Tibial artery (tissue), 4 donors: ENCODE measurements around the gene MDM2.
"Not testable (repeated sequence)": the region's sequence is repeated elsewhere in the genome, so short reads cannot be mapped to it uniquely, and the experiment has no call there.

Experiments
- DNase-seq, 2 donors: peaks; one replicate each; pipeline ENCODE4 v3.0.0-alpha.2; 2019
- H3K27ac ChIP-seq, 2 donors: fragments of 200-600 bp; sonication (generic) in 1 of 2; 1 replicate in 1 of 2; 2 replicates in 1 of 2; pipeline ENCODE4 v1.5.1; 2018 to 2019; ENCODE audit warnings: mild to moderate bottlenecking in 1 of 2
- H3K27me3 ChIP-seq, 2 donors: fragments of 200-600 bp; sonication (generic) in 1 of 2; one replicate each; pipeline versions ENCODE4 v1.5.1 to v1.6.0; 2016 to 2019
- H3K36me3 ChIP-seq, 3 donors: fragments of 200-600 bp; sonication (generic) in 2 of 3; one replicate each; pipeline ENCODE4 v1.5.1; 2016 to 2019; ENCODE audit warnings: mild to moderate bottlenecking in 2 of 3
- H3K4me1 ChIP-seq, 4 donors: fragments of 200-600 bp; sonication (generic) in 2 of 4; 1 replicate in 3 of 4; 2 replicates in 1 of 4; pipeline ENCODE4 v1.5.1; 2016 to 2019
- H3K4me3 ChIP-seq, 2 donors: fragments of 200-600 bp; sonication (generic) in 1 of 2; 1 replicate in 1 of 2; 2 replicates in 1 of 2; pipeline ENCODE4 v1.5.1; 2018 to 2019; ENCODE audit warnings: mild to moderate bottlenecking in 2 of 2
- H3K9me3 ChIP-seq, 3 donors: fragments of 200-600 bp; sonication (generic) in 1 of 3; one replicate each; pipeline ENCODE4 v1.5.1; 2016 to 2019
- CTCF ChIP-seq, 2 experiments: fragments of 200-600 bp in 1 of 2; fragments of 450-650 bp in 1 of 2; IDR thresholded peaks; one replicate each; pipeline ENCODE4 v1.5.1; 2017 to 2019; ENCODE audit warnings: antibody characterized with exemption in 2 of 2, mild to moderate bottlenecking in 1 of 2, moderate library complexity in 1 of 2
- intact Hi-C: fragments of 100-400 bp; cut with DNase I; formaldehyde crosslinking; loops from one replicate; pipeline ENCODE4 v1.15.0; 2023; ENCODE audit warnings: low total_unique reads

Gene MDM2

GRCh38 chr12:68804657-68805591, 3.1 kb upstream of the MDM2 start:
- H3K27ac ChIP-seq, result no peak overlapping the region
- no peaks in the 10 kb centered on the region for H3K9me3 ChIP-seq
- intact Hi-C loops, result loop anchor here (5.0 kb wide), 1 partner anchor 58 kb away; the partner anchor contains the start of gene SLC35E3
- no peak for TF ChIP-seq CTCF (IDR thresholded peaks at IDR 0.05)
- peaks cover 3 to 4% (median 4%) of the 10 kb centered on the region in 3 donors for H3K36me3 ChIP-seq
- no peaks in the 10 kb centered on the region for H3K27me3 ChIP-seq
- DNase-seq, result no peak
- H3K4me1 ChIP-seq, result peaks cover 0 to 13% (median 0%) of the 10 kb centered on the region in 4 donors
- no peak overlapping the region for H3K4me3 ChIP-seq

- TF ChIP-seq CTCF (IDR thresholded peaks at IDR 0.05), result no peak
- Histone ChIP-seq H3K9me3 (no peaks in the 10 kb centered on the region), H3K27ac (no peak overlapping the region), H3K36me3 (peaks cover 10 to 11% (median 11%) of the 10 kb centered on the region in 3 donors), H3K27me3 (no peaks in the 10 kb centered on the region), H3K4me1 (peaks cover 0 to 19% (median 4%) of the 10 kb centered on the region in 4 donors), H3K4me3 (no peak overlapping the region)
- DNase-seq, result no peak
- intact Hi-C loops, result loop anchor here (5.0 kb wide), 1 partner anchor 58 kb away; the partner anchor contains the start of gene SLC35E3
Measured at GRCh38 chr12:68805592-68806120, 2.3 kb upstream of the MDM2 start.

DNA sequence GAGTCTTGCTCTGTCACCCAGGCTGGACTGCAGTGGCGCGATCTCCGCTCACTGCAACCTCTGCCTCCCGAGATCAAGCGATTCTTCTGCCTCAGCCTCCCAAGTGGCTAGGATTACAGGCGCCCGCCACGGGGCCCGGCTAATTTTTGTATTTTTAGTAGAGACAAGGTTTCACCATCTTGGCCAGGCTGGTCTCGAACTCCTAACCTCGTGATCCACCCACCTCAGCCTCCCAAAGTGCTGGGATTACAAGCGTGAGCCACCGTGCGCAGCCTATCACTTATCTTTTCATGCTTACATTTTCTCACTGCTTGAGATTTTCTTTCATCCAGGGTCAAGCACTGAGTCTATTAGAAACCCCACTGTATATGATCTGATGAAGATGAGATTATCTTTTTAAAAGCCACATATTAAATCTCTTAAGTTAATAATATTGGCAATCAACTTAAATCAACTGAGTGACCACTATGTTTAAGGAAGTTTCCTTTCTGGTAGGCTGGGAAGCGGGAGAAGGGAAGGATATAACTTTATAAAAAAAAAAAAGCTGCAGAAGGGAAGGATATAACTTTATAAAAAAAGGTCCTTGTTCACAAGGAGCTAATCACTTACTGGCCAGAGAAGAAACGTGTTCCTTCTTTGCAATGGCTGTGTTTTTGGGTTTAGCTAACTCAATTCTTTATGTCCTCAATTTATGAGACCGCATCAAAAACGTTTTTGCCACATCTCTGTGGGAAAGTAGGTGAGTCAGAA, 1.3 kb upstream of the MDM2 start:
- Histone ChIP-seq H3K9me3 (no peaks in the 10 kb centered on the region), H3K27ac (peak overlapping the region; percentile 95 to 100), H3K4me1 (peaks cover 0 to 29% (median 11%) of the 10 kb centered on the region in 4 donors), H3K27me3 (no peaks in the 10 kb centered on the region), H3K36me3 (peaks cover 14 to 17% (median 17%) of the 10 kb centered on the region in 3 donors), H3K4me3 (peak overlapping the region; percentile 74 to 98)
- DNase-seq, result no peak
- intact Hi-C loops, result loop anchor here (5.0 kb wide), 1 partner anchor 59 kb away; the partner anchor contains the start of gene SLC35E3
- no peak for TF ChIP-seq CTCF (IDR thresholded peaks at IDR 0.05)

DNA sequence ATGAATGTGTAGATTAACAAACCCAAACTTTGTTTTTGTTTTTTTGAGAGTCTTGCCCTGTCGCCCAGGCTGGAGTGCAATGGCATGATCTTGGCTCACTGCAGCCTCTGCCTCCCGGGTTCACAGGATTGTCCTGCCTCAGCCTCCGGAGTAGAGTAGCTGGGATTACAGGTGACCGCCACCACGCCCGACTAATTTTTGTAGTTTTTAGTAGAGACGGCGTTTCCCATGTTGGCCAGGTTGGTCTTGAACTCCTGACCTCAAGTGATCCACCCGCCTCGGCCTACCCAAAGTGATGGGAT, 752 bp upstream of the MDM2 start:
- H3K9me3 ChIP-seq, H3K27me3 ChIP-seq: not testable (repeated sequence)
- peaks cover 14 to 19% (median 17%) of the 10 kb centered on the region in 3 donors for H3K36me3 ChIP-seq
- DNase-seq, result peak in 1 of 2 donors; percentile 79
- peak overlapping the region; percentile 74 to 98 for H3K4me3 ChIP-seq
- peaks cover 0 to 34% (median 13%) of the 10 kb centered on the region in 4 donors for H3K4me1 ChIP-seq
- H3K27ac ChIP-seq, result peak overlapping the region; percentile 95 to 100
- intact Hi-C loops, result loop anchor here (5.0 kb wide), 1 partner anchor 60 kb away; the partner anchor contains the start of gene SLC35E3

DNA sequence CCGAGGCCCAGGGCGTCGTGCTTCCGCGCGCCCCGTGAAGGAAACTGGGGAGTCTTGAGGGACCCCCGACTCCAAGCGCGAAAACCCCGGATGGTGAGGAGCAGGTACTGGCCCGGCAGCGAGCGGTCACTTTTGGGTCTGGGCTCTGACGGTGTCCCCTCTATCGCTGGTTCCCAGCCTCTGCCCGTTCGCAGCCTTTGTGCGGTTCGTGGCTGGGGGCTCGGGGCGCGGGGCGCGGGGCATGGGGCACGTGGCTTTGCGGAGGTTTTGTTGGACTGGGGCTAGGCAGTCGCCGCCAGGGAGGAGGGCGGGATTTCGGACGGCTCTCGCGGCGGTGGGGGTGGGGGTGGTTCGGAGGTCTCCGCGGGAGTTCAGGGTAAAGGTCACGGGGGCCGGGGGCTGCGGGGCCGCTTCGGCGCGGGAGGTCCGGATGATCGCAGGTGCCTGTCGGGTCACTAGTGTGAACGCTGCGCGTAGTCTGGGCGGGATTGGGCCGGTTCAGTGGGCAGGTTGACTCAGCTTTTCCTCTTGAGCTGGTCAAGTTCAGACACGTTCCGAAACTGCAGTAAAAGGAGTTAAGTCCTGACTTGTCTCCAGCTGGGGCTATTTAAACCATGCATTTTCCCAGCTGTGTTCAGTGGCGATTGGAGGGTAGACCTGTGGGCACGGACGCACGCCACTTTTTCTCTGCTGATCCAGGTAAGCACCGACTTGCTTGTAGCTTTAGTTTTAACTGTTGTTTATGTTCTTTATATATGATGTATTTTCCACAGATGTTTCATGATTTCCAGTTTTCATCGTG, 612 bp downstream of the MDM2 start:
- H3K9me3 ChIP-seq, result no peaks in the 10 kb centered on the region
- H3K4me1 ChIP-seq, result peaks cover 0 to 48% (median 19%) of the 10 kb centered on the region in 4 donors
- H3K36me3 ChIP-seq, result peaks cover 20 to 31% (median 23%) of the 10 kb centered on the region in 3 donors
- peak overlapping the region; percentile 74 to 98 for H3K4me3 ChIP-seq
- H3K27me3 ChIP-seq, result no peaks in the 10 kb centered on the region
- intact Hi-C loops, result loop anchor here (5.0 kb wide), 1 partner anchor 61 kb away; the partner anchor contains the start of gene SLC35E3
- TF ChIP-seq CTCF (IDR thresholded peaks at IDR 0.05), result no peak
- DNase-seq, result peak; percentile 80 to 89
- H3K27ac ChIP-seq, result peak overlapping the region; percentile 95 to 100
